ENCODE data around the gene LRTM2.

DNA sequence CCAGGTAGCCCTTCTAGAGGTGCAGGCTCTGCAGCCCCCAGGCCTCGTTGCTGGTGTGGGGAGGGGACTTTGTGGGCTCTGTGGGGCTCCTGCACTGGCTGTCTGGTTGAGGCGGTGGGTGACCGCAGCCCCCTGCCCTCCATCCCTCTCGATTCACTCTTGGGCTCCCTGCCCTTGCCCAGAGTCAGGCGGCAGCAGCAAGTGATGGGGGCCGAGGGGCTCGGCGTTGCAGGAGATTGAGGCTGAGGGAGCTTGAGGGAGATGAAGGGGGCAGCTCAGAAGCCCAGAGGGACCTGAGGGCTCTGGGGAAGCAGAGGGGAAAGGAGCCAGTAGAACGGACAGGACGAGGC is 9.5 kb upstream of the LRTM2 start:
- no peak for TF ChIP-seq POLR2AphosphoS5 (IDR thresholded peaks at IDR 0.05; ENCODE audit: low read depth, low read length)
- TF ChIP-seq, protein P1, sequence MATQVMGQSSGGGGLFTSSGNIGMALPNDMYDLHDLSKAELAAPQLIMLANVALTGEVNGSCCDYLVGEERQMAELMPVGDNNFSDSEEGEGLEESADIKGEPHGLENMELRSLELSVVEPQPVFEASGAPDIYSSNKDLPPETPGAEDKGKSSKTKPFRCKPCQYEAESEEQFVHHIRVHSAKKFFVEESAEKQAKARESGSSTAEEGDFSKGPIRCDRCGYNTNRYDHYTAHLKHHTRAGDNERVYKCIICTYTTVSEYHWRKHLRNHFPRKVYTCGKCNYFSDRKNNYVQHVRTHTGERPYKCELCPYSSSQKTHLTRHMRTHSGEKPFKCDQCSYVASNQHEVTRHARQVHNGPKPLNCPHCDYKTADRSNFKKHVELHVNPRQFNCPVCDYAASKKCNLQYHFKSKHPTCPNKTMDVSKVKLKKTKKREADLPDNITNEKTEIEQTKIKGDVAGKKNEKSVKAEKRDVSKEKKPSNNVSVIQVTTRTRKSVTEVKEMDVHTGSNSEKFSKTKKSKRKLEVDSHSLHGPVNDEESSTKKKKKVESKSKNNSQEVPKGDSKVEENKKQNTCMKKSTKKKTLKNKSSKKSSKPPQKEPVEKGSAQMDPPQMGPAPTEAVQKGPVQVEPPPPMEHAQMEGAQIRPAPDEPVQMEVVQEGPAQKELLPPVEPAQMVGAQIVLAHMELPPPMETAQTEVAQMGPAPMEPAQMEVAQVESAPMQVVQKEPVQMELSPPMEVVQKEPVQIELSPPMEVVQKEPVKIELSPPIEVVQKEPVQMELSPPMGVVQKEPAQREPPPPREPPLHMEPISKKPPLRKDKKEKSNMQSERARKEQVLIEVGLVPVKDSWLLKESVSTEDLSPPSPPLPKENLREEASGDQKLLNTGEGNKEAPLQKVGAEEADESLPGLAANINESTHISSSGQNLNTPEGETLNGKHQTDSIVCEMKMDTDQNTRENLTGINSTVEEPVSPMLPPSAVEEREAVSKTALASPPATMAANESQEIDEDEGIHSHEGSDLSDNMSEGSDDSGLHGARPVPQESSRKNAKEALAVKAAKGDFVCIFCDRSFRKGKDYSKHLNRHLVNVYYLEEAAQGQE (IDR thresholded peaks at IDR 0.05; ENCODE audit: insufficient read depth in 1 of 2, low read depth in 2 of 2, low read length in 2 of 2), result no peak
- TF ChIP-seq SIN3A (IDR thresholded peaks at IDR 0.05; ENCODE audit: borderline replicate concordance, insufficient read depth, low read length), result no peak

All from PFSK-1 (cell line).